Kidney (tissue), 14 donors: ENCODE results near the gene FAM53B. TPM values are rescaled to one million over a fixed set of nuclear protein-coding genes. Genes with fewer than 3 reads are reported as not detected.
A peak's percentile ranks its signal among the peaks of the same experiment; 100 is the strongest.
"Not testable (repeated sequence)": the region's sequence is repeated elsewhere in the genome, so short reads cannot be mapped to it uniquely, and the experiment has no call there.

Experiments
- DNase-seq, 5 donors: peaks; one replicate each; pipeline ENCODE4 v3.0.0-alpha.2; 2013 to 2020
- FAIRE-seq: peaks from 2 replicates; lab custom pipeline; 2012; peaks lifted over from hg19 to GRCh38; lab: Jason Lieb, UNC
- H3K27ac ChIP-seq, 2 donors: one replicate each; pipeline ENCODE4 v1.7.0; 2013; ENCODE audit warnings: low read depth in 2 of 2, low read length in 2 of 2, inconsistent platforms in 1 of 2
- H3K27me3 ChIP-seq: one replicate; pipeline ENCODE4 v1.7.1; 2013; ENCODE audit warnings: low read length, inconsistent platforms; ENCODE audit not compliant: control insufficient read depth, insufficient read depth
- H3K36me3 ChIP-seq, 3 donors: one replicate each; pipeline versions ENCODE4 v1.7.0 to v1.7.1; 2013; ENCODE audit warnings: low read length in 3 of 3, control low read depth in 1 of 3, inconsistent platforms in 1 of 3; ENCODE audit not compliant: insufficient read depth in 3 of 3, control insufficient read depth in 2 of 3
- H3K4me1 ChIP-seq, 3 donors: one replicate each; pipeline versions ENCODE4 v1.7.0 to v1.7.1; 2013; ENCODE audit warnings: low read length in 3 of 3, inconsistent platforms in 1 of 3, low read depth in 1 of 3; ENCODE audit not compliant: control insufficient read depth in 2 of 3, insufficient read depth in 2 of 3
- H3K4me3 ChIP-seq, 3 donors: one replicate each; pipeline versions ENCODE4 v1.7.0 to v1.8.1; 2013; ENCODE audit warnings: low read length in 3 of 3, control low read depth in 1 of 3, inconsistent platforms in 1 of 3
- H3K9ac ChIP-seq, 3 donors: one replicate each; pipeline versions ENCODE4 v1.7.0 to v1.7.1; 2013; ENCODE audit warnings: low read length in 3 of 3, control low read depth in 1 of 3, inconsistent platforms in 1 of 3
- H3K9me3 ChIP-seq, 3 donors: one replicate each; pipeline versions ENCODE4 v1.7.0 to v1.7.1; 2013; ENCODE audit warnings: low read length in 3 of 3, control low read depth in 1 of 3, inconsistent platforms in 1 of 3; ENCODE audit not compliant: control insufficient read depth in 2 of 3, insufficient read depth in 1 of 3
- intact Hi-C: fragments of 100-400 bp; cut with DNase I; formaldehyde crosslinking; loops from one replicate; pipeline ENCODE4 v1.11.1; 2022
- polyA plus RNA-seq: library from polyadenylated mRNA; stranded (reverse); fragments of 350-450 nt; fragmentation: Illumina TruSeq; extraction: RNeasy Lipid Tissue Mini Kit (QIAGEN cat#74804); gene quantifications from one replicate; pipeline ENCODE4 v1.2.3, GENCODE V29; 2014; ENCODE audit warnings: low read depth, low replicate concordance; ENCODE audit not compliant: insufficient read depth
- total RNA-seq: library from RNA; stranded (reverse); fragmentation: NEBNext Ultra II Directional; extraction: Animal tissue kit (Norgen Biotek cat#: 25700); gene quantifications from one replicate; pipeline ENCODE4 v1.2.1, GENCODE V29; 2021
- TF ChIP-seq, protein P1 (sequence below): IDR thresholded peaks from 3 replicates; pipeline ENCODE4 v1.5.1; 2012; ENCODE audit warnings: mild to moderate bottlenecking, moderate library complexity, borderline replicate concordance; ENCODE audit not compliant: insufficient read depth; ENCODE audit errors: extremely low read depth
- donor health status: control.
- donor health status: control.
- donor health status: control.
- donor health status: control.
- donor health status: control.
- donor health status: DM: yes; HTN: yes; CAD: no.
- donor health status: Normal renal cell carcinoma (clear cell type).

Gene FAM53B
- total and polyA plus RNA-seq, 2 donors from 2014 or later: 11.8 to 30.0 TPM

DNA sequence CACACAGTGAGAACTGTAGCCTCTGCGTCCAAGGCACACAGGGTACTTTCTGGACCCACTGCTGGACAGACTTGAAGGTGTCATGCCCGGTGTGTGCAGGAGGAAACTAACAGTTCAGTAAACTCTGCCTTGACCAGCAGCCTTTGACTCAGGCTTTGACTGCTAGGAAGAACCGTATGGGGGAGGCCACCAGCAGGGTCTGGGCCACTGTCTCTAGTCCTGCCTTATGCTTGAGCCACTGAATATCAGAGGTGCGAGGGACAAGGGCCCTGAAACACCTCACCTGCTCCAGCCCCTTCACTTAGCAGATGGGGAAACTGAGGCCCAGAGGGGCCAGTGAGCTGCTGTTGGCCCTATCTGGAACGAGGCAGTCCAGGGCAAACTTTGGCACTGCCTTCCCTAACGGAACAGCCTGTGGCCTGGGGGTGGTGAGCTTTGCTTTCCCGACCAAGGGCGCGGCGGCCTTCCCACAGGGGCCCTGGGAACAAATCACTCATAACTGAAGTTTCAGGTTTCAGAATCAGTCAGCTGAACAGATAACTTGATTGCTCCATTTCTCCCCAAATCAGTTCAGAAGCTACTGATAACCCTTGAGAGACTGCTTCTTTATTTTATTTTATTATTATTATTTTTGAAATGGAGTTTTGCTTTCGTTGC is 130.0 kb downstream of the FAM53B start:
- TF ChIP-seq, protein P1, sequence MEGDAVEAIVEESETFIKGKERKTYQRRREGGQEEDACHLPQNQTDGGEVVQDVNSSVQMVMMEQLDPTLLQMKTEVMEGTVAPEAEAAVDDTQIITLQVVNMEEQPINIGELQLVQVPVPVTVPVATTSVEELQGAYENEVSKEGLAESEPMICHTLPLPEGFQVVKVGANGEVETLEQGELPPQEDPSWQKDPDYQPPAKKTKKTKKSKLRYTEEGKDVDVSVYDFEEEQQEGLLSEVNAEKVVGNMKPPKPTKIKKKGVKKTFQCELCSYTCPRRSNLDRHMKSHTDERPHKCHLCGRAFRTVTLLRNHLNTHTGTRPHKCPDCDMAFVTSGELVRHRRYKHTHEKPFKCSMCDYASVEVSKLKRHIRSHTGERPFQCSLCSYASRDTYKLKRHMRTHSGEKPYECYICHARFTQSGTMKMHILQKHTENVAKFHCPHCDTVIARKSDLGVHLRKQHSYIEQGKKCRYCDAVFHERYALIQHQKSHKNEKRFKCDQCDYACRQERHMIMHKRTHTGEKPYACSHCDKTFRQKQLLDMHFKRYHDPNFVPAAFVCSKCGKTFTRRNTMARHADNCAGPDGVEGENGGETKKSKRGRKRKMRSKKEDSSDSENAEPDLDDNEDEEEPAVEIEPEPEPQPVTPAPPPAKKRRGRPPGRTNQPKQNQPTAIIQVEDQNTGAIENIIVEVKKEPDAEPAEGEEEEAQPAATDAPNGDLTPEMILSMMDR: no peak
- intact Hi-C loops: no loop called here
- Histone ChIP-seq H3K9ac (no peak overlapping the region), H3K27ac (no peak overlapping the region), H3K36me3 (peaks cover 0 to 6% (median 0%) of the 10 kb centered on the region in 3 donors), H3K27me3 (no peaks in the 10 kb centered on the region), H3K4me1 (peaks cover 0 to 5% (median 0%) of the 10 kb centered on the region in 3 donors), H3K4me3 (no peak overlapping the region), H3K9me3 (no peaks in the 10 kb centered on the region)
- DNase-seq (no peak), FAIRE-seq (no peak)

DNA sequence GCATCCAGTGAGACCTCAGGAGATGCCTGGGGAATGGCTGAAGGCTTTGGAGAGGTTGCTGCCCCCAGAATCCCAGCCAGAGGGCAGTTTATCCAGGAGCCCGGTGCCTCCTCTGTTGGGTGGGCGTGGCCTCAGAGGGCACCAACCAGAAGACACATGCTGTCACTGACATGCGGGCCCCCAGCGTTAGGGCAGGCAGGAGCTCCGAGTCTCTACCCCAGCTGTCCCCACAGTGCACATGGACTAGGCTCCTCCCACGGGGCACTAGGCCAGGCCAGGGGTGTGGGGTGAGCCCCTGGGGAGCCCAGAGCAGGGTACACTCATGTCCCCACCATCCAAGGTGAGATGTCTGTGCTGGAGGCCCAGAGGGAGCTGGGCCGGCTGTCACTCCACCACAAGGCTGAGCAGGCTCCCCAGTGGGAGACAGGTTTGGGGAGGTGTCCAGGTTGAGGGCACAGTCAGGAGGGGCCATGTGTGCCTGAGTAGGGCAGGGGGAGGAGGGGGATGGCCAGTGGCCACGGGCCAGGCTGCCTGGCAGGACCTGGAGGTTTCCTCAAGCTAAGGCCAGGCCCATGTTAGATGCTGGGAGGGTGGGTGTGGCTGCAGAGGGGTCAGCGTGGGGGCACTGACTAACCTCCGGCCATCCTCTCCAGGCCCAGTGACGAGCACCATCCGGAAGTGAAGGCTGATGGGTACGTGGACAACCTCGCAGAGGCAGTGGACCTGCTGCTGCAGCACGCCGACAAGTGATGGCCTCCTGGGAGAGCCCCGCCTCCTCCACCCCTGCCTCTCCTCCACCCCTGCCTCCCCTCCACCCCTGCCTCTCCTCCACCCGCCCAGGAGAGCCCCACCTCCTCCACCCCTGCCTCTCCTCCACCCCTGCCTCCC is 131.3 kb downstream of the FAM53B start:
- DNase-seq (no peak), FAIRE-seq (no peak)
- H3K27me3 ChIP-seq: no peaks in the 10 kb centered on the region
- intact Hi-C loops: no loop called here
- peaks cover 0 to 6% (median 0%) of the 10 kb centered on the region in 3 donors for H3K36me3 ChIP-seq
- TF ChIP-seq, protein P1: no peak
- no peak overlapping the region for H3K9ac ChIP-seq
- no peaks in the 10 kb centered on the region for H3K9me3 ChIP-seq
- H3K4me1 ChIP-seq: peaks cover 0 to 5% (median 0%) of the 10 kb centered on the region in 3 donors
- H3K27ac ChIP-seq: peak overlapping the region; percentile 5 to 22
- no peak overlapping the region for H3K4me3 ChIP-seq

DNA sequence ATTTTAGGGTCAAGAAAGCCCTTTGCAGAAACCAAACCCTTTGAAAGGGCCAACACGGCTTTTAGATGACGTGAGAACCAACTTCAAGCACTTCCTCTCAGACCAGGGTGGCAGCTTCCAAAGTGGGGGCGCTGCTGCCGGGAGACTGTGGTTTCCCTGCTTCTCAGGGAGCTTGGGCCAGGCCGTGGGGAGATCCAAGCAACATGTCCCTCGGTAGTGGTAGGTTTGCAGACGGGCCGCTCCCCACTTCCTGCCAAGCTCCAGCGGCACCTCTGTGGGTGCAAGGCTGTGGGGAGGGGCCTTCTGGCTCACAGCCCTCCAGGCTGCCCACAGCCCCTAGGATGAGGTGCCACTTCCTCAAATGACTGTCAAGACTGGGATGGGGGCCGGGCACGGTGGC is 132.4 kb downstream of the FAM53B start:
- Histone ChIP-seq H3K4me1 (peaks cover 0 to 5% (median 0%) of the 10 kb centered on the region in 3 donors), H3K9me3 (no peaks in the 10 kb centered on the region), H3K27ac (no peak overlapping the region), H3K4me3 (no peak overlapping the region), H3K9ac (no peak overlapping the region), H3K27me3 (no peaks in the 10 kb centered on the region), H3K36me3 (no peaks in the 10 kb centered on the region)
- FAIRE-seq (no peak), DNase-seq (no peak)
- intact Hi-C loops: no loop called here
- TF ChIP-seq, protein P1: no peak

DNA sequence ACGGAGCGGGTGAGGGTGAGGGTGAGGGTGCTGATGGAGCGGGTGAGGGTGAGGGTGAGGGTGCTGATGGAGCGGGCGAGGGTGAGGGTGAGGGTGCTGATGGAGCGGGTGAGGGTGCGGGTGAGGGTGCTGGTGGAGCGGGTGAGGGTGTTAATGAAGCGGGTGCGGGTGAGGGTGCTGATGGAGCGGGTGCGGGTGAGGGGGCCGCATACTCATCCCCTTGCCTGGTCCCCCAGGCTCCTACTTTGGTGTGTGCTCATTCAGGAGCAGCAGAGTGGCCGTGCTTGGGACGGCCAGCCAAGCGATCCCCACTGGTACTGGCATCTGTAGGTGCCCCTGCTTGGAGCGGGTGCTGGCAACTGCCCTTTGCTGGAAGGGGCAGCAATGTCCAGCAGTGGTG is 133.3 kb downstream of the FAM53B start:
- H3K4me1 ChIP-seq, H3K9me3 ChIP-seq, FAIRE-seq, H3K36me3 ChIP-seq, H3K4me3 ChIP-seq, DNase-seq, H3K27ac ChIP-seq, intact Hi-C loops, H3K9ac ChIP-seq, H3K27me3 ChIP-seq: not testable (repeated sequence)

DNA sequence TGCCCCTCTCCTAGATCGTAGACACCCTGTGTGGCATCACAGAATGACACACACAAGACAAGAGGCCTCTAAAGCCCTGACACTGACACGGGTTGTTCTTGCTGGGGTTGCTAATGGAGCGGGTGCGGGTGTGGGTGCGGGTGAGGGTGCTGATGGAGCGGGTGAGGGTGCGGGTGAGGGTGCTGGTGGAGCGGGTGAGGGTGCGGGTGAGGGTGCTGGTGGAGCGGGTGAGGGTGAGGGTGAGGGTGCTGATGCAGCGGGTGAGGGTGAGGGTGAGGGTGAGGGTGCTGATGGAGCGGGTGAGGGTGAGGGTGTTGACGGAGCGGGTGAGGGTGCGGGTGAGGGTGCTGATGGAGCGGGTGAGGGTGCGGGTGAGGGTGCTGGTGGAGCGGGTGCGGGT is 134.0 kb downstream of the FAM53B start:
- H3K4me1 ChIP-seq, H3K36me3 ChIP-seq, H3K4me3 ChIP-seq, FAIRE-seq, intact Hi-C loops, H3K9ac ChIP-seq, H3K9me3 ChIP-seq, H3K27me3 ChIP-seq, DNase-seq, H3K27ac ChIP-seq: not testable (repeated sequence)
